Thyroid gland (tissue), 4 donors: ENCODE results near the gene ACTN3. TPM values are rescaled to one million over a fixed set of nuclear protein-coding genes. Genes with fewer than 3 reads are reported as not detected.

Experiments used
- DNase-seq, 2 donors: peaks; one replicate each; pipeline ENCODE4 v3.0.0-alpha.2; 2019
- H3K27ac ChIP-seq, 3 donors: fragments of 200-600 bp; sonication (generic); 1 replicate in 2 of 3; 2 replicates in 1 of 3; pipeline ENCODE4 v1.5.1; 2016 to 2019; ENCODE audit warnings: mild to moderate bottlenecking in 1 of 3, moderate library complexity in 1 of 3
- H3K27me3 ChIP-seq: fragments of 200-600 bp; sonication (generic); one replicate; pipeline ENCODE4 v1.5.1; 2019
- H3K36me3 ChIP-seq, 2 donors: fragments of 200-600 bp; sonication (generic); one replicate each; pipeline ENCODE4 v1.5.1; 2016 to 2019
- H3K4me1 ChIP-seq, 2 donors: fragments of 200-600 bp; sonication (generic); one replicate each; pipeline ENCODE4 v1.5.1; 2017 to 2019
- H3K4me3 ChIP-seq, 3 donors: fragments of 200-600 bp; sonication (generic); replicated peaks in 1 of 3; 1 replicate in 2 of 3; 2 replicates in 1 of 3; pipeline ENCODE4 v1.5.1; 2016; ENCODE audit warnings: mild to moderate bottlenecking in 1 of 3
- H3K9me3 ChIP-seq: fragments of 200-600 bp; sonication (generic); one replicate; pipeline ENCODE4 v1.5.1; 2017
- CTCF ChIP-seq, 6 experiments: fragments of 200-600 bp in 3 of 6; fragments of 450-650 bp in 3 of 6; sonication (generic) in 3 of 6; IDR thresholded peaks; one replicate each; pipeline ENCODE4 v1.5.1; 2016 to 2019; ENCODE audit warnings: antibody characterized with exemption in 6 of 6, mild to moderate bottlenecking in 2 of 6, inconsistent platforms in 1 of 6, moderate library complexity in 1 of 6
- POLR2A ChIP-seq, 2 donors: fragments of 450-650 bp; IDR thresholded peaks; one replicate each; pipeline ENCODE4 v1.6.1; 2017; ENCODE audit warnings: antibody characterized with exemption in 2 of 2, mild to moderate bottlenecking in 2 of 2, moderate library complexity in 1 of 2
- WGBS, 2 donors: methylation state at CpG; one replicate each; pipeline ENCODE4 v1.1.5; 2017; 5-methylcytosine and 5-hydroxymethylcytosine counted together
- intact Hi-C: fragments of 100-400 bp; cut with DNase I; formaldehyde crosslinking; loops from one replicate; pipeline ENCODE4 v1.15.1; 2023
- total RNA-seq, 4 donors: library from RNA; depleted of rRNA; stranded (reverse); fragments of >200 nt; gene quantifications; one replicate each; pipeline ENCODE4 v1.2.3, GENCODE V29; 2016

The ACTN3 gene
- total RNA-seq, 4 donors from 2014 or later, result 0.27 TPM; not detected in 3

- WGBS, 2 donors, result 69 to 80% methylated on average over 4 of the region's 4 CpGs
- intact Hi-C loops, result no loop called here
- Histone ChIP-seq H3K36me3 (peaks cover 9 to 10% of the 10 kb centered on the region in 2 donors), H3K4me3 (no peak overlapping the region), H3K27me3 (no peaks in the 10 kb centered on the region), H3K9me3 (no peaks in the 10 kb centered on the region), H3K4me1 (peaks cover 0 to 7% of the 10 kb centered on the region in 2 donors), H3K27ac (no peak overlapping the region)
- TF ChIP-seq CTCF (IDR thresholded peaks at IDR 0.05) (no peak), POLR2A (IDR thresholded peaks at IDR 0.05) (no peak)
- DNase-seq, result no peak
Observed at GRCh38 chr11:66609721-66610617, 63.3 kb downstream of the ACTN3 start.

- intact Hi-C loops, result no loop called here
- peaks cover 5 to 9% of the 10 kb centered on the region in 2 donors for H3K4me1 ChIP-seq
- H3K36me3 ChIP-seq, result no peaks in the 10 kb centered on the region
- TF ChIP-seq POLR2A (IDR thresholded peaks at IDR 0.05) (no peak), CTCF (IDR thresholded peaks at IDR 0.05) (no peak)
- DNase-seq, result no peak
- H3K27me3 ChIP-seq, result no peaks in the 10 kb centered on the region
- 95 to 100% methylated on average over 1 of the region's 1 CpG for WGBS, 2 donors
- H3K4me3 ChIP-seq, result no peak overlapping the region
- H3K9me3 ChIP-seq, result no peaks in the 10 kb centered on the region
- H3K27ac ChIP-seq, result no peak overlapping the region
Observed at GRCh38 chr11:66612458-66612857, 65.8 kb downstream of the ACTN3 start.

Other genes with a start within 250 kb of the ACTN3 start
- 10 to 100 TPM in 1 of 4 donors, 1 to 10 TPM in 3; 4.6 to 24.8 (median 6.6) TPM for gene CD248, start 229.9 kb upstream of the ACTN3 start, total RNA-seq
- 1 to 10 TPM; 1.3 to 7.9 (median 2.2) TPM for gene RIN1, start 210.5 kb upstream of the ACTN3 start, total RNA-seq
- 10 to 100 TPM; 41.4 to 64.4 (median 53.8) TPM for gene BRMS1, start 201.8 kb upstream of the ACTN3 start, total RNA-seq
- 10 to 100 TPM; 41.1 to 67.2 (median 49.5) TPM for gene B4GAT1, start 199.3 kb upstream of the ACTN3 start, total RNA-seq
- gene SLC29A2, start 175.1 kb upstream of the ACTN3 start, total RNA-seq, result 10 to 100 TPM in 2 of 4 donors, 1 to 10 TPM in 2; 5.0 to 11.4 (median 8.3) TPM
- not detected for gene NPAS4, start 125.9 kb upstream of the ACTN3 start, total RNA-seq
- 10 to 100 TPM; 35.5 to 58.3 (median 39.7) TPM for gene MRPL11, start 108.1 kb upstream of the ACTN3 start, total RNA-seq
- gene PELI3, start 80.0 kb upstream of the ACTN3 start, total RNA-seq, result 10 to 100 TPM; 11.4 to 21.8 (median 14.7) TPM
- gene DPP3, start 66.5 kb upstream of the ACTN3 start, total RNA-seq, result 10 to 100 TPM; 10.9 to 38.7 (median 35.8) TPM
- gene BBS1, start 36.3 kb upstream of the ACTN3 start, total RNA-seq, result 100 to 1,000 TPM in 3 of 4 donors, 10 to 100 TPM in 1; 83.2 to 200 (median 165) TPM
- 10 to 100 TPM; 20.3 to 25.9 (median 22.3) TPM for gene ZDHHC24, start 855 bp upstream of the ACTN3 start, total RNA-seq
- gene CTSF, start 21.7 kb downstream of the ACTN3 start, total RNA-seq, result 10 to 100 TPM; 30.4 to 79.1 (median 64.6) TPM
- 1 to 10 TPM in 2 of 4 donors, under 1 TPM in 2; 0.92 to 2.1 (median 1.1) TPM for gene CCDC87, start 46.2 kb downstream of the ACTN3 start, total RNA-seq
- gene CCS, start 46.3 kb downstream of the ACTN3 start, total RNA-seq, result 10 to 100 TPM; 22.7 to 48.5 (median 28.9) TPM
- 10 to 100 TPM; 31.8 to 76.9 (median 62.9) TPM for gene RBM14, start 69.7 kb downstream of the ACTN3 start, total RNA-seq
- gene RBM4, start 91.8 kb downstream of the ACTN3 start, total RNA-seq, result 100 to 1,000 TPM; 104 to 147 (median 131) TPM
- 10 to 100 TPM; 16.6 to 24.7 (median 24.2) TPM for gene RBM4B, start 131.0 kb downstream of the ACTN3 start, total RNA-seq
- 1 to 10 TPM in 2 of 4 donors, under 1 TPM in 2; 0.25 to 1.6 (median 0.83) TPM for gene SPTBN2, start 182.3 kb downstream of the ACTN3 start, total RNA-seq